Heart right ventricle (tissue), 16 donors: ENCODE data around the gene CHD9. TPM values are rescaled to one million over a fixed set of nuclear protein-coding genes. Genes with fewer than 3 reads are reported as not detected.
"Not testable (repeated sequence)": the region's sequence is repeated elsewhere in the genome, so short reads cannot be mapped to it uniquely, and the experiment has no call there.

Experiments
- ATAC-seq, 8 donors: fragments of 200-7000 bp; cut with Tn5 transposase; one replicate each; pipeline ENCODE4 v1.9.1; 2020; ENCODE audit warnings: mild to moderate bottlenecking in 8 of 8, moderate library complexity in 8 of 8, moderate number of reproducible peaks in 1 of 8
- DNase-seq, 2 donors: peaks; one replicate each; pipeline ENCODE4 v3.0.0-alpha.2; 2020
- H3K27ac ChIP-seq, 10 donors: fragments of 200-600 bp; sonication (generic) in 2 of 10; one replicate each; pipeline versions ENCODE4 v1.5.0 to v1.8.0; 2020 to 2022; ENCODE audit warnings: mild to moderate bottlenecking in 3 of 10
- H3K27me3 ChIP-seq, 7 donors: fragments of 200-600 bp; one replicate each; pipeline ENCODE4 v1.8.0; 2021 to 2022; ENCODE audit warnings: mild to moderate bottlenecking in 2 of 7
- H3K36me3 ChIP-seq, 9 donors: fragments of 200-600 bp; sonication (generic) in 1 of 9; one replicate each; pipeline versions ENCODE4 v1.5.0 to v1.8.0; 2020 to 2022; ENCODE audit warnings: mild to moderate bottlenecking in 2 of 9
- H3K4me1 ChIP-seq, 9 donors: fragments of 200-600 bp; sonication (generic) in 1 of 9; one replicate each; pipeline versions ENCODE4 v1.5.0 to v1.8.0; 2020 to 2022; ENCODE audit warnings: mild to moderate bottlenecking in 4 of 9
- H3K4me3 ChIP-seq, 10 donors: fragments of 200-600 bp; sonication (generic) in 2 of 10; one replicate each; pipeline versions ENCODE4 v1.5.0 to v1.8.0; 2020 to 2022; ENCODE audit warnings: mild to moderate bottlenecking in 7 of 10, moderate library complexity in 2 of 10
- H3K9me3 ChIP-seq, 11 donors: fragments of 200-600 bp in 10 of 11; sonication (generic) in 2 of 11; one replicate each; pipeline versions ENCODE4 v1.5.0 to v1.8.0; 2013 to 2022; ENCODE audit warnings: mild to moderate bottlenecking in 2 of 11, control low read depth in 1 of 11, moderate library complexity in 1 of 11
- WGBS, 2 donors: extraction: QIAGEN DNeasy Blood & Tissue Kit; methylation state at CpG; one replicate each; pipeline ENCODE4 v1.1.7; 2013; ENCODE audit warnings: inconsistent platforms in 1 of 2; 5-methylcytosine and 5-hydroxymethylcytosine counted together
- intact Hi-C, 10 donors: fragments of 100-400 bp; cut with DNase I; formaldehyde crosslinking; loops; one replicate each; pipeline versions ENCODE4 v1.11.1 to v1.14.2; 2022
- polyA plus RNA-seq, 2 donors: library from polyadenylated mRNA; stranded (reverse); fragments of 200-250 nt; gene quantifications; one replicate each; pipeline ENCODE4 v1.2.3, GENCODE V29; 2013
- total RNA-seq, 10 donors: library from RNA; stranded (reverse); fragmentation: NEBNext Ultra II Directional in 3 of 10; extraction: Animal tissue kit (Norgen Biotek cat#: 25700) in 3 of 10; gene quantifications; one replicate each; pipeline versions ENCODE4 v1.2.1 to v1.2.4, GENCODE V29; 2021 to 2023
- TF ChIP-seq, protein P1 (sequence below), 9 donors: fragments of 200-600 bp; sonication (generic) in 2 of 9; IDR thresholded peaks; one replicate each; pipeline versions ENCODE4 v1.5.0 to v1.8.0; 2021 to 2022; ENCODE audit warnings: antibody characterized with exemption in 9 of 9, mild to moderate bottlenecking in 5 of 9, moderate library complexity in 1 of 9
- donor health status: Arrhythmogenic right ventricular cardiomyopathy.
- donor health status: ischemic (EF 13 %, LVEDD 7.1; RV severe dilation, severe dysfunction).
- donor health status: healthy with polysubstance abuse.
- donor health status: DM: no; HTN: yes; CAD: no.
- donor health status: DM: no; HTN: no; CAD: no.
- donor health status: ischemic (EF 25% LVEDD 6.9; RV normal size, moderate dysfunction).
- donor health status: ischemic (EF 25% LVEDD 5.7; RV mildly dilated, moderate dysfunction).
- donor health status: healthy.
- donor health status: DM: yes; HTN: yes; CAD: no.
- donor health status: Ischemic cardiomyopathy.
- donor health status: ischemic (EF 35%, LVEDD 5.7; RV mildly dilated, moderate dysfunction).
- donor health status: nonischemic (EF 11% LVEDD 7.7; RV severe dilation, severe dysfunction).
- donor health status: DM: yes; HTN: yes; CAD: no.
- donor health status: PGD.
- donor health status: ischemic (EF 29% LVEDD 5.4; RV normal size, mild dysfunction).
- donor health status: nonischemic (EF 23%, LVEDD 6.1; RV moderate dilation, normal function).

The CHD9 gene
- total and polyA plus RNA-seq, 12 donors: 7.0 to 58.4 (median 44.6) TPM

GRCh38 chr16:53034306-53034705 is 20.5 kb upstream of the CHD9 start:
- TF ChIP-seq, protein P1, sequence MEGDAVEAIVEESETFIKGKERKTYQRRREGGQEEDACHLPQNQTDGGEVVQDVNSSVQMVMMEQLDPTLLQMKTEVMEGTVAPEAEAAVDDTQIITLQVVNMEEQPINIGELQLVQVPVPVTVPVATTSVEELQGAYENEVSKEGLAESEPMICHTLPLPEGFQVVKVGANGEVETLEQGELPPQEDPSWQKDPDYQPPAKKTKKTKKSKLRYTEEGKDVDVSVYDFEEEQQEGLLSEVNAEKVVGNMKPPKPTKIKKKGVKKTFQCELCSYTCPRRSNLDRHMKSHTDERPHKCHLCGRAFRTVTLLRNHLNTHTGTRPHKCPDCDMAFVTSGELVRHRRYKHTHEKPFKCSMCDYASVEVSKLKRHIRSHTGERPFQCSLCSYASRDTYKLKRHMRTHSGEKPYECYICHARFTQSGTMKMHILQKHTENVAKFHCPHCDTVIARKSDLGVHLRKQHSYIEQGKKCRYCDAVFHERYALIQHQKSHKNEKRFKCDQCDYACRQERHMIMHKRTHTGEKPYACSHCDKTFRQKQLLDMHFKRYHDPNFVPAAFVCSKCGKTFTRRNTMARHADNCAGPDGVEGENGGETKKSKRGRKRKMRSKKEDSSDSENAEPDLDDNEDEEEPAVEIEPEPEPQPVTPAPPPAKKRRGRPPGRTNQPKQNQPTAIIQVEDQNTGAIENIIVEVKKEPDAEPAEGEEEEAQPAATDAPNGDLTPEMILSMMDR (IDR thresholded peaks at IDR 0.05): no peak
- Histone ChIP-seq H3K27ac (no peak overlapping the region), H3K36me3 (no peaks in the 10 kb centered on the region), H3K4me3 (no peak overlapping the region), H3K4me1 (no peaks in the 10 kb centered on the region), H3K27me3 (no peaks in the 10 kb centered on the region), H3K9me3 (peaks cover 0 to 13% (median 0%) of the 10 kb centered on the region in 11 donors)
- intact Hi-C loops: loop anchor here in 1 of 10 donors (10.0 kb wide), 1 partner anchor 60 kb away; no protein-coding TSS in a partner anchor
- WGBS, 2 donors: 93% methylated on average over 6 of the region's 6 CpGs
- DNase-seq (no peak), ATAC-seq (no peak)

- no peak for ATAC-seq
- Histone ChIP-seq H3K27ac (no peak overlapping the region), H3K27me3 (no peaks in the 10 kb centered on the region), H3K4me1 (peaks cover 0 to 1% (median 0%) of the 10 kb centered on the region in 9 donors), H3K36me3 (no peaks in the 10 kb centered on the region), H3K9me3 (peaks cover 0 to 13% (median 0%) of the 10 kb centered on the region in 11 donors), H3K4me3 (no peak overlapping the region)
- no peak for DNase-seq
- WGBS, 2 donors: 78 to 83% methylated on average over 3 of the region's 3 CpGs
- TF ChIP-seq, protein P1 (IDR thresholded peaks at IDR 0.05): no peak
- intact Hi-C loops: loop anchor here in 1 of 10 donors (10.0 kb wide), 1 partner anchor 61 kb away; no protein-coding TSS in a partner anchor
Observed at GRCh38 chr16:53035176-53035942, 19.4 kb upstream of the CHD9 start.

GRCh38 chr16:53036066-53036465 is 18.7 kb upstream of the CHD9 start:
- intact Hi-C loops: loop anchor here in 1 of 10 donors (10.0 kb wide), 1 partner anchor 61 kb away; no protein-coding TSS in a partner anchor
- 89 to 95% methylated on average over 6 of the region's 6 CpGs for WGBS, 2 donors
- Histone ChIP-seq H3K9me3 (peaks cover 0 to 13% (median 0%) of the 10 kb centered on the region in 11 donors), H3K4me1 (peaks cover 0 to 8% (median 2%) of the 10 kb centered on the region in 9 donors), H3K27me3 (no peaks in the 10 kb centered on the region), H3K4me3 (no peak overlapping the region), H3K36me3 (no peaks in the 10 kb centered on the region), H3K27ac (no peak overlapping the region)
- TF ChIP-seq, protein P1 (IDR thresholded peaks at IDR 0.05): no peak
- DNase-seq (no peak), ATAC-seq (no peak)

- H3K9me3 ChIP-seq: peaks cover 0 to 13% (median 0%) of the 10 kb centered on the region in 11 donors
- not testable (repeated sequence) for H3K36me3 ChIP-seq, H3K27ac ChIP-seq, ATAC-seq, DNase-seq, H3K27me3 ChIP-seq, H3K4me3 ChIP-seq
- intact Hi-C loops: loop anchor here in 1 of 10 donors (10.0 kb wide), 1 partner anchor 62 kb away; no protein-coding TSS in a partner anchor
- 66 to 83% methylated on average over 6 of the region's 6 CpGs for WGBS, 2 donors
- H3K4me1 ChIP-seq: peaks cover 0 to 15% (median 7%) of the 10 kb centered on the region in 9 donors
Observed at GRCh38 chr16:53036711-53037110, 18.1 kb upstream of the CHD9 start.
